Measurements from ENCODE around the gene ZFP37.
"Not testable (repeated sequence)": the region's sequence is repeated elsewhere in the genome, so short reads cannot be mapped to it uniquely, and the experiment has no call there.

ZFP37 gene
- total RNA-seq: 3.9 to 7.8 (median 5.7) reads per million in 4 experiments

- DNase-seq: peak; percentile 56
Measured at GRCh38 chr9:113056191-113057106, at the start of gene ZFP37. Gene ZFP37 (minus strand): TSS chr9:113056724. CDS start chr9:113056688, 36 bp downstream.

DNA sequence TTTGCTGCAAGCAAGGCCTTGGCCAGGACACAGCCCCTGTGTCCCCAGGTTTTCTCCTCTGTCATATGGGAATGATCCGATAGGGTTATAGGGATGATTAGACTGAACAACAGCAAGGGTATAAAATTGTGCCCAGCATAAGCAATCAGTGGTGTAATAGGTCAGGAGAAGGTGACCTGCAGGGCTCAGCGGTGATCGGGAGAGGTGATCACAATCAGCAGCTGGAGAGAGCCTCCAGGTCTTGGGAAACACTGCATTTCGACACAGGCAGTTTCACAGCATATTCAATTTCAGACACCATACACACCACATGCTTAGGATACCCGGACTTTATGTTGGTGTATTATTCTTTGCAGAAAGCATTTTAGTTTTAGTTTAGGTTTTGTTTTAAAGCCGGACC lies 48.8 kb upstream of the ZFP37 start:
- not testable (repeated sequence) for DNase-seq

DNA sequence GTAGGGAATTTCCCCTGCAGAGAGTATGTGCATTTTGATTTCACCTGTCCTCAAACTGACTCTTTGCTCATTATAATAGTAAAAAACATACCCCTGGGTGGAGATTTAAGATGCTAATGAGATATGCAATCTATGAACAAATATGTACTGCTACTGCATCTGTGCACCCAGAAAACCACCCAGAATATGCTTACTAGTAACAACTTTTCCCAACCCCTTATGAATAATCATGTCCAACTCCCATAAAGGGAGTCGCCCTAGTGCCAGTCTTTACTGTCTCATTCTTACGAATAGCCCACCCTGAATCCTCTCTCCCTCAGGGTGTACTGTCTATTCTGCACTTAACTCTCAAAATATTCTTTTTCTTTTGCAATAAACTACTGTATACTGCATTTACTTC lies 39.0 kb upstream of the ZFP37 start:
- no peak for DNase-seq

DNA sequence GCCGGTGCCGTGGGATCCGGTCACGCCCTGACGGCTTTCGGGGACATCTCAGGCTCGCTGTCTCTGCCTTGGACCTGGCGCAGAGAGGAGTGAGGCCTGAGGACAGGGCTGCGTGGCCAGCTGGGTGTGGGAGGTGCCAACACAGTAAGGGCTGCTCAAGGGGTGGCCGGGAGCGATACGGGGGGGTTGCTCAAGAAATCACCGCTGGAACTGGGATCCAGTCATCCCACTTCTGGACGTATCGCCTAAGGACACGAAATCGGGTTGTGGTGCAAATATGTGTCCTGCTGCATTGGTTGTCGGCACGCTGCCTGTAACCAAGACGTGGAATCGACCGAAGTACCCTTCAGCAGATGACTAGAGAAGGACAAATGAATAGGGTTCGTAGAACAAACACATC lies 33.4 kb upstream of the ZFP37 start:
- not testable (repeated sequence) for DNase-seq

DNA sequence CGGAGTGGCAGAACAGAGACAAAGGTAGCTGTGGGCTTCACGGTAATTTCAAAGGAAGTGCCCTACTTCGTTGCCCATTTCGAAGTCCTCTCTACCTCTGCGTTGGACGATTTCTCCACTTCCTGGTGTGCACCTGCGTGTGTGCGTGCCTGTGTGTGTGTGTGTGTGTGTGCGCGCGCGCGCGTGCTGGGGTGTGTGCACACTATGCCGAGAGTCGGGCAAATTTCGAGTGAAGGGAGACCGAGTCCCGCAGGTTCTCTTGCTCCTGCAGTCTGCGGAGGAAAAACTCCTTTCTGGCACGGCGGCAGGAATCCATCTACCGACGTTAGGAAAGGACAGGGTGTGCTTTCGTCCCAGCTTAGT lies 32.6 kb upstream of the ZFP37 start:
- DNase-seq: not testable (repeated sequence)

GRCh38 chr9:113088456-113089142 lies 32.1 kb upstream of the ZFP37 start:
- DNase-seq: not testable (repeated sequence)

DNA sequence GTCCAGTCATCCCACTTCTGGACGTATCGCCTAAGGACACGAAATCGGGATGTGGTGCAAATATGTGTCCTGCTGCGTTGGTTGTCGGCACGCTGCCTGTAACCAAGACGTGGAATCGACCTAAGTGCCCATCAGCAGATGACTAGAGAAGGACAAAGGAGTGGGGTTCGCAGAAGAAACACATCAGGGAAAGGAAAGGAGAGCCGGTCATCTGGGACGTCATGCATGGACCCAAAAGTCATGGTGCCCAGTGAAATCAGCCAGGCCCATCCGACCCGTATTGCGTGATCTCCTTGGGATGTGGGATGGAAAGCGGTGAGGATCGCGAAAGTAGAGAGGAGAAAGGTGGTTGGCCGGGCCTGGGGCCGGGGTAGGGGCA lies 6.4 kb upstream of the ZFP37 start:
- DNase-seq: not testable (repeated sequence)

DNA sequence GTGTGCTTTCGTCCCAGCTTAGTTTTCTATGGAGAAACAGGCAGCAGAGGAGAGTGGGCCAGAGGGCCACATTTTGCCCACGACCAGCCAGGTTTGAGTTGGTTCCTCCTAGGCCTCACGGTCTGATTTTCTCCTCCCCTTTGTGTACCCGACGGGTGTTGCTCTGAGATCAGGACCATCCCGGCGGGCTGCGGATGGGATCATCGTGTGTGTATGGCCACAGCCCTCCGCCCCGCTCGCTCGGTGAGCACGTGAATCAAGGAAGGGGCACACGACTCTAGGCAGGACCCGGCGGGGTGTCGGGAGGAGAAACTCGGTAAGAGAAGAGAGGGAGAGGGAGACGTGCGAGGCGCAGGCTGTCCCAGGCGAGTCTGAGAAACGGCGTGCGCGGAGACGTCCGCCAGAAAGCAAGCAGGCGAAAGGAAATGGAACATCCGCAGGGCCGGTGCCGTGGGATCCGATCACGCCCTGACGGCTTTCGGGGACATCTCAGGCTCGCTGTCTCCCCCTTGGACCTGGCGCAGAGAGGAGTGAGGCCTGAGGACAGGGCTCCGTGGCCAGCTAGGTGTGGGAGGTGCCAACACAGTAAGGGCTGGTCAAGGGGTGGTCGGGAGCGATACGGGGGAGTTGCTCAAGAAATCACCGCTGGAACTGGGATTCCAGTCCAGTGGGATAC lies 5.9 kb upstream of the ZFP37 start:
- not testable (repeated sequence) for DNase-seq

GRCh38 chr9:113061072-113061850 lies 4.7 kb upstream of the ZFP37 start:
- DNase-seq: not testable (repeated sequence)

DNA sequence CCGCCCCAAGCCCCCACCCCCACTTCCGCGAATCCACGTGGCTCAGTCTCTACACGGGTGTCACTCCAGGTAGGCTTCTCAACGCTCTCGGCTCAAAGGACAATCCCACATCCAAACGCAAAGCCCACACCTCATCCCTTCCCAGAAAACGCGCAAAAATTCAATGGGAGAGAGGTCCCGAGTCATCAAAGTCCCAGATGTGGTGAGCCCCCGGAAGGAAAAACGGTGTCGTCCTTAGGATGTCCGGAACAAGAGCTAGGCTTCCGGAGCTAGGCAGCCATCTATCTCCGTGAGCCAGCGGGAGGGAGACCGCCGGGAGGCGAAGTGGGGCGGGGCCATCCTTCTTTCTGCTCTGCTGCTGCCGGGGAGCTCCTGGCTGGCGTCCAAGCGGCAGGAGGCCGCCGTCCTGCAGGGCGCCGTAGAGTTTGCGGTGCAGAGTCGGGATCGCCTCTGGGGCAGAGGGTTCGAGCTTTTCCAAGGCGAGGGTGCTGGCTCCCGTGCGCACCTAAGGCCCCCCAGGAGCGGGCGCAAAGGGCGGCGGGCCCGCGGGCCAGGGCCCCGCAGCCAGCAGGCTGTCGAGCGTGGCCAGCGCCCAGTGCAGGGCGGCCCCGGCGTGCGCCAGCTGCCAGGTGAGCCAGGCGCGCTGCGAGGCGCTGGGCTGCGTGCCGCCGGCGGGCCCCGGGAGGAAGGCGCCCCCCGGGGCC lies 3.2 kb upstream of the ZFP37 start:
- not testable (repeated sequence) for DNase-seq

GRCh38 chr9:113057193-113057592 lies 669 bp upstream of the ZFP37 start:
- no peak for DNase-seq

- DNase-seq: no peak
Measured at GRCh38 chr9:113042884-113043657, 13.5 kb downstream of the ZFP37 start.

DNA sequence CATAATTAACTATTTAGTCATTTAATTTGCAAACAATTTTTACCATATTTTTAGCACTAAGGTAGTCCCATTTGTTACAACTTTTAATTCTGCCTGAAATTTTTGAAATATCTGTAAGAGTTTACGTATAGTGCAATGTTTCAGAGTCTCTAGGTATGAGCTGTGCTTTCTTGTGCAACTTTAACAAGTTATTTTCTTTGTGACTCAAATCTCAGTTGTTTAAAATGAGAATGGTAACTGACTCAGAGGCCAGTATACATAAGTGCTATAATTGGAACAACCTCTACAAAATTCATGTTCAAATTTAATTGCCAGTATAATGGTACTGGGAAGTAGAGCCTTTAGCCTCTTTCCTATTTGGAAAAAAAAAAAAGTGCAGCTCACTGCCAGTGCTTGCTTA lies 30.3 kb downstream of the ZFP37 start:
- no peak for DNase-seq

- DNase-seq: no peak
Measured at GRCh38 chr9:113018247-113018646, 38.3 kb downstream of the ZFP37 start.

DNA sequence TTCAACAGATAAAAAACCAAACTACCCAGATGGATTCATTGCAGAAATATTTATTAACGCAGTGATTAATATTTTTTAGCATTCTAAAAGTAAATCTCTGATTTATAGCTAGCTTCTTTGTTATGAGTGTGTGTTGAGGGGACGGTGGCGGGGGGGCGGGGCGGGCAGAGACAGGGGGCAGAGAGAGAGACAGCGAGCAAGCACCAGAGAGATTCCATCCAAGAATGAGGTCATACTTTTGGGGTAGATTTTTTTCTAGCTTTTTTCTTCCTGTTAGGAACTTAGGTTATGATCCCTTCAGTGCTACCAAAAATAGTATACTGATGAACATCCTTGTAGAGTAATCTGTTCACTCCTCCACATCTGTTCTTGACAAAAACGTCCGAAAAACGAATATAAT lies 44.0 kb downstream of the ZFP37 start:
- DNase-seq: no peak

DNA sequence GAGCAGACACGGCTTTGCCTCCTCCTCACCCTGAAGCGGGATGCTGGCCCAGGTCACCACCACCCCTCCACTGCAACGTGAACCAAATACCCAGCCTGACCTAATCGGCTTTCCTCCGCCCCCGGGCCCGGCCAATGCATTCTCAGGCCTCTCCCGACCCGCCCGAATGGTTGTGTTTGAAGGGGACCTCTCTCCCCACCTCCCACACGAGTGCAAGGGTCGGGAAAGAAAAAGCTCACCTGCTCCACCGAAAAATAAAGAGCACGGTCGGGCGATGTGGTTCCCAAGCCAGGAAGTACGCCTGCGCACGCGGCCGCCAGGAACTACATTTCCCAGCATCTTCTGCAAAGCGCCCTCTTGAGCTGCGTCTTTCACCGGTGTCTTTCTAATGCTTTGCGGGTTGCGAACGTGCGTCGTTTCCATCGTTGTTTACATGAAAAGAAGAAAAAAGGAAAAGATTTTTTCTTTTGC lies 44.6 kb downstream of the ZFP37 start, which contains the start of gene ZNF883:
Gene ZNF883 (minus strand): TSS at position 282 of the 471 bp plus-strand sequence.
- no peak for DNase-seq

DNA sequence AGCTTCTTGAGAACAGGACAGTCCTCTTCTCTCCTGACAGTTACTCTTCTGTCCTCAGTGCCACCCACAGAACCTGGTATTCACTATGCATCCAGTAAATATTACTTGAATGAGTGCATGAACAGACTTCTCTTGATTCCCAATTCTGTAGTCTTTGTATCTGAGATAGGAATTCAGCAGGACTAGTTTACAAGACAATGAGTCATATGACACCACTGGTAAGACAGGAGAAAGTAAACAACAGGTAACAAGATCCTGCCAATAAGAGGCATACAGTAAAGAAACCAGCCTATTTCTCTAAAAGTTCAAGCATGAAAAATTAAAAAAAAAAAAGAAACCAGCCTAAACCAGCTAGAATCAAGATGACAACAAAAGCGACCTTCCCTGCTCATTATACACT lies 50.7 kb downstream of the ZFP37 start:
- no peak for DNase-seq

GRCh38 chr9:112997236-112997941 lies 59.1 kb downstream of the ZFP37 start:
- no peak for DNase-seq
